Measurements from ENCODE around the gene CBLB. TPM values are rescaled to one million over a fixed set of nuclear protein-coding genes. Genes with fewer than 3 reads are reported as not detected.

Gene CBLB
- total and polyA plus RNA-seq, 9 donors: 14.8 to 133 (median 40.5) TPM

GRCh38 chr3:105629718-105630117, 239.1 kb downstream of the CBLB start:
- no peak for DNase-seq
- no peak overlapping the region for H3K4me3 ChIP-seq
- intact Hi-C loops (cut with DNase I): no loop called here

GRCh38 chr3:105626739-105627138, 242.1 kb downstream of the CBLB start:
- WGBS, 3 donors: 91 to 93% (median 92%) methylated on average over 5 of the region's 5 CpGs
- Histone ChIP-seq H3K27ac (no peak overlapping the region), H3K36me3 (no peaks in the 10 kb centered on the region), H3K27me3 (no peaks in the 10 kb centered on the region), H3K4me1 (ENCODE audit: insufficient read depth) (no peaks in the 10 kb centered on the region), H3K9me3 (no peaks in the 10 kb centered on the region), H3K4me3 (no peak overlapping the region)
- intact Hi-C loops (cut with DNase I): no loop called here
- TF ChIP-seq CTCF (IDR thresholded peaks at IDR 0.05) (no peak), EP300 (IDR thresholded peaks at IDR 0.05) (no peak), POLR2A (IDR thresholded peaks at IDR 0.05) (no peak)
- DNase-seq: no peak

More at GRCh38 chr3:105629718-105630117, 239.1 kb downstream of the CBLB start:
- Histone ChIP-seq H3K27ac (no peak overlapping the region), H3K36me3 (no peaks in the 10 kb centered on the region), H3K9me3 (no peaks in the 10 kb centered on the region), H3K4me1 (ENCODE audit: insufficient read depth) (no peaks in the 10 kb centered on the region), H3K27me3 (no peaks in the 10 kb centered on the region)
- TF ChIP-seq EP300 (IDR thresholded peaks at IDR 0.05) (no peak), POLR2A (IDR thresholded peaks at IDR 0.05) (no peak), CTCF (IDR thresholded peaks at IDR 0.05) (no peak)

- intact Hi-C loops (cut with DNase I): no loop called here
- H3K4me3 ChIP-seq: no peak overlapping the region
- H3K4me1 ChIP-seq (ENCODE audit: insufficient read depth): no peaks in the 10 kb centered on the region
- H3K9me3 ChIP-seq: no peaks in the 10 kb centered on the region
- DNase-seq: no peak
- no peaks in the 10 kb centered on the region for H3K36me3 ChIP-seq
- no peaks in the 10 kb centered on the region for H3K27me3 ChIP-seq
- no peak for TF ChIP-seq POLR2A (IDR thresholded peaks at IDR 0.05)
- no peak for TF ChIP-seq CTCF (IDR thresholded peaks at IDR 0.05)
- no peak for TF ChIP-seq EP300 (IDR thresholded peaks at IDR 0.05)
- no peak overlapping the region for H3K27ac ChIP-seq
Measured at GRCh38 chr3:105622169-105622568, 246.6 kb downstream of the CBLB start.

GRCh38 chr3:105620236-105620635, 248.6 kb downstream of the CBLB start:
- Histone ChIP-seq H3K36me3 (no peaks in the 10 kb centered on the region), H3K27me3 (no peaks in the 10 kb centered on the region), H3K27ac (no peak overlapping the region), H3K4me3 (no peak overlapping the region), H3K4me1 (ENCODE audit: insufficient read depth) (no peaks in the 10 kb centered on the region), H3K9me3 (no peaks in the 10 kb centered on the region)
- intact Hi-C loops (cut with DNase I): no loop called here
- no peak for TF ChIP-seq CTCF (IDR thresholded peaks at IDR 0.05)
- no peak for TF ChIP-seq POLR2A (IDR thresholded peaks at IDR 0.05)
- TF ChIP-seq EP300 (IDR thresholded peaks at IDR 0.05): no peak
- WGBS, 3 donors: 90 to 95% (median 94%) methylated on average over 2 of the region's 2 CpGs
- DNase-seq: no peak

GRCh38 chr3:105619651-105620050, 249.2 kb downstream of the CBLB start:
- TF ChIP-seq EP300 (IDR thresholded peaks at IDR 0.05) (no peak), CTCF (IDR thresholded peaks at IDR 0.05) (no peak), POLR2A (IDR thresholded peaks at IDR 0.05) (no peak)
- intact Hi-C loops (cut with DNase I): no loop called here

More at GRCh38 chr3:105619651-105620050, 249.2 kb downstream of the CBLB start:
- H3K27me3 ChIP-seq: no peaks in the 10 kb centered on the region
- WGBS, 3 donors: 73 to 90% (median 85%) methylated on average over 2 of the region's 2 CpGs
- DNase-seq: no peak
- no peaks in the 10 kb centered on the region for H3K4me1 ChIP-seq (ENCODE audit: insufficient read depth)
- H3K4me3 ChIP-seq: no peak overlapping the region
- H3K9me3 ChIP-seq: no peaks in the 10 kb centered on the region
- H3K36me3 ChIP-seq: no peaks in the 10 kb centered on the region
- no peak overlapping the region for H3K27ac ChIP-seq

All from ovary (tissue), 9 donors.